Activated CD8-positive, alpha-beta memory T cell treated with anti-CD3 and anti-CD28 coated beads, Interleukin-2, amount 50 U/mL, for 1 hour (primary cell): ENCODE results near the gene SND1.

ENCODE experiments used
- DNase-seq: peaks from one replicate; pipeline ENCODE4 v3.0.0-alpha.2; 2020; ENCODE audit errors: extremely low read depth

SND1 gene

DNA sequence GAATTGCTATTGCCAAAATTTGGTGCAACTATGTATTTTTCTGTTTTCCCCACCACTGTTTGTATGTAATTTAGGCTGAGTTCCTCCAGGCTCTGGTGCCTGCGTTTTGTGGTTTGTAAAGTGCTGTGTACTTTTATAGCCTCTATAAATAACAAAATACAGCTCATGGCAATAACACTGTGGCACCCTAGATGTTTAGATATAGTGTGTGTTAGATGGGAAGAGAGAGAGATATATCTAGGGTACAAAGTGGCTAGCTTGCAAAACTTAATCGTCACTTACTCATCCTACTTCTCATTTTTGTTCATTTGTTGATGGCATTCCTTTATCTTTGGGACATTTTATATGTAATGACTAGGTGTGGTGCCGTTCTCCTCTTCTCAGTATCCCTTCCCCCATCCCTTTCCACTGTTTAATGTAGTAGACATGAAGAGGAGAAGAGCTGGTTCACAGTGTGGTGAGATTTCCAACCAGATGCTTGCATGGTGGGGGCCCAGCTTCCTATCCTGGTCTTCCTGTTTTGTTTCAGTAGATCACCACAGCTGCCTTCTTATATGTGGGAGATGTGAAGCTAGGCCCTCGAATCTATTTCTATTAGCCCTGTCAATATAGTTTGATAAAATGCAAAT lies 115.0 kb downstream of the SND1 start:
- DNase-seq: no peak

DNA sequence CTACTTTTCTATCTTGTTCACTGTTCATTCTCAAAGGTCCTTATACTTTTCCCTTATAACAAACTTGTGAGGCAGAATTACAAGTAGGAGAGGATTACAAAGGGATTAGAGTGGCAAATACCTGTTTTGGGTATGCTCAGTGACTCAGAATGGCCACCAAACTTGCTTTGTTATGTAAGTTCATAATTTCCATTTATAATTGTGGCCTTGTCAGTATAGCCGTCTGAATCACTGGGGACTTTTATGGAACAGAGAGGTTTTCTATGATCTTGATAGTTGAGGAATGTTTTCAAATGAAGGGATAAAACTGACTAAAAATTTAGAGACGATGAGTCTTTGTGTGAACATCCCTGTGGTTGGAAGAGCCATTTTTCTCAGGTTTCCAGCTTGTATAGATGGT lies 116.2 kb downstream of the SND1 start:
- DNase-seq: no peak

DNA sequence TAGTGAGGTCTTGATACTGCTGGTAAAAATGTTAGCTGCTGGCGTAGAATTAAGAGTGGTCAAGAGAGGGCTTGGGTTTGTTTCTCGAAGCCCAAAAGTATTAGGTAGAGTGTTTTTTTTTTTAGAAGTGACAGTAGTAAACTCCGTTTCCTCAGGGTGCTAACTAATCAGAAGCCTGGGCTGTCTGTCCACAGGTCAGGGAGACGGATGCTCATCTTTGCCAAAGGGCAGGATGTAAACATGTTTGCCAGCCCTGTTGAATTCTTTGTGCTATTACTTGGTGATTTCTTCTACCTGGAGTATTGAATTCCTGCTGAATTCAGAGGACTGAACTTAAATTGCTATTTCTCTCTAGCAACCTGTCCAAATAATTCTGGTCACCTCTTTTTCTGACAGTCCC lies 117.1 kb downstream of the SND1 start:
- no peak for DNase-seq

DNA sequence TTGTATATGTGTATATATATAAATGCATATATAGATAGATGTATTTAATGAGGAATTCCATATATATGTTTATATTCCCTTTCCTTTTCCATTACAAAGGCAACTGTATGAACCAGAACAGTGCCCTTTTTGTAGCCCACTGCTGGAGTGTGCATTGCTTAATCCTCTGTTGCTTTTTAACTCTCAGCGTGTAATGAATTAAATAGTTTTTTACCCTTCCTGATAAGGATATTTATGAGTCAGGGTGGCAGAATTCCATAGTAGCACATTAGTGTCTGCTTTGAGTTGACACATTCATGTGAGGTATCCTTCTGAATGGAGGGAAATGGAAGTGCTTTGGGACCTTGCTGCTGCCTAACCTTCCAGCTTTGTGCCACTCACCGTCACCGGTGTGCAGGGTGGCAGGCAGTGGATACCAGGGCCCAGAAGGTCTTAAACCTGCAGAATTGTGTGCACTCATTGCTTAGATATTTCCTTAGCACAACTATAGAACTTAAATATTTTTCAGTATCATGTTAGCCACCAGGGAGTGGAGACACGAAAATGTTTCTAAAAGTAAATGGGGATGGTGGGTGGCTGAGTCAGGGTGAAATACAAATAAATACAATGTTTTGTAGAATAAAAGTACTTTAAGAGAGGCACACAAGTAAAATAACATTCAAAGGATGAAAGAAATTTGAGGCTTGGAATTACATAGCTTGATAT lies 117.9 kb downstream of the SND1 start:
- DNase-seq: no peak

DNA sequence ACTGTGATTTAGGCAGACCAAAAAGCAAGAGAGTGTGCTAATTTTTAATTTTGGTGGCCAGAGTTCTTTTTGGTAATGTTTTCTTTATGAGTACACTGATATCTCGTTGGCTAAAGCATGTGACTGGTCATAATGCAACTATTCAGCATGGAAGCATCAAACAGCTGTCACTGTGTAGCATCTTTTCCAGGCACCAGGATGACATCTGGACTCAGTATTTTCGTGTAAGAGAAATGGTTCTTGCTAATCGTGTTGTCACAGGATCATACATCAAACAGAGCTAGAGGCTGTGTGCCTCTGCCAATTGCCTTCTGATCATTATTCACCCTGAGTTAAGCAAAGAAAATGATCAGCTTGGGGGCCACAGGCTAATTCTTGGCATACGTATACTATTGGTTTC lies 118.9 kb downstream of the SND1 start:
- DNase-seq: no peak

DNA sequence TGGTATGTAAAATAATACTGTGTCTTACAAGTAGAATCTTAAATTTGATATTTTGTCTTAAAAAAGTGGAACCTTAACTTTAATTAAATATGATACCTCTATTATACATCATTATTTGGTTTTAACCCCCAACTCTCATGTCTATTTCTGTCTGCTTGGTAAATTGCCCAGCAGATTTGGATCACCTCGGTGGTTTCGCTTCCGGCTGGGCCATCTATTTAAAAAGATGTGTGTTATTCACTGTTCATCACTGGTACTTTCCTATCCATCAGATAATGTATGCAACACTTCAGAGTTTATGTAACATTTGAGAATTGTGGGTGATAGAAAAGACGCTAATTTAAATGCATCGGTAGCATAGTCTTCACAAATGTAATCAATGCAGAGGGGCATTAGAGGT lies 119.7 kb downstream of the SND1 start:
- no peak for DNase-seq

DNA sequence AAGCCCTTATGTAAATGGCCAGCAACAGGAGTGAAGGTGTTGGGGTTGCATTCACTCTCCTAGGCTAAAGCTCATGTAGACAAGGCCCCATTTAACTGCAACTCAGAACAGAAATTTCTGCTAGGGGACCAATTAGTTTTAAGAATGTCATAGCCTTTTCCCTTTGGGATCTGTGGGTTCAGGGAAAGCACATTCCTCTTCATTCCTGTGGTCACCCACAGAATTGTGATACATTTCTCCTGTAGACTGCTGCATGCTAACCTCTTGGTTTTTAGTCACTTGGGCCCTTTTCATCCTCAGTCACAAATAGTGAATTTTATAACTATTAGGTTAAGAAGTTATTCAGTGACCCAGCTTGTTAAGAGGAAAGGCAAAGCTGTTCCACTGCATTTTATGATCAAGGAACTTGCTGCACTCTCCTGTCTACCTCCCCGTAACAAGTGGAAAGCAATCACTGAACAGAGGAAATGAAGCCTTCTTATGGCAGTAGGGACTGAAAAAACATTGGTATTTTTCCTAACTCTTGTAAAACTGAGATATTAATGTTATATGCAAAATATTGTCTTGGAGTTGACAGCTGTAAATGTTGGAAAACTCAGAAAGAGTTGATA lies 124.9 kb downstream of the SND1 start:
- no peak for DNase-seq

DNA sequence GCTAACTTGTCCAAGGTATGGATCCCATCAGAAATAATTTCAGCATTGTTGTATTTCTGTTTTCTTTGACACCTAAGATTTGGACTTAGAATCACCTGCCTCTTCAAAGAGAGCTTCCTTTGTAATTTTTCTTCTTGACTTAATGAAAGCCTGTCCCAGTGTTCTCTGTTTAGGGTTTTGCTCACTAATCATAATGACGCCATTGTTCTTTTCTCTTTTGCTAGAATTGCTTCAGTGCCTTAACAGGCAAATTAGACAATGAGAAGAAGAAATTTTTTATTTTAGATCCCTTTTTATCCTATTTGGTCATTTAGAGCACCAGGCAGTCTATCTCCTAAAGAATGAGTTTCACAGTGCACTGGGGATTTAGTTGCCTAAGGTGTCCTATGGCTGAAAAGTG lies 128.5 kb downstream of the SND1 start:
- no peak for DNase-seq

DNA sequence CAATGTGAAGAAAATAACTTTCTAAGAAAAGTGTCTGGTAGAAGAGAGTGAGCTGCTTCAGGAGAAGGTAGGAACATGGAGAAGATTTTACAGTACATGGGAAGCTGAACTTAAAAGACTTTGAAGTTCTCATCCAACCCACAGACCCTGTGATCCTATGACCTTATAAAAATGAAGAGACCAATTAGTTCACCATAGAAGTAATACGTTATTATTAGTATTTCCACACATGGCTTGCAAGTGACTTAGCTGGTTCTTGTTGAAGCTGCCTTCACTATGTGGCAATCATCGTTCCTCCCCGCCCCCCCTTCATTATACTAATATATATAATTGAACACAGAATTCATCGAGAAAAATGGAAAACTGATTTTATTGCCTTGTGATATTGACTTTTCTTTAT lies 129.1 kb downstream of the SND1 start:
- no peak for DNase-seq

DNA sequence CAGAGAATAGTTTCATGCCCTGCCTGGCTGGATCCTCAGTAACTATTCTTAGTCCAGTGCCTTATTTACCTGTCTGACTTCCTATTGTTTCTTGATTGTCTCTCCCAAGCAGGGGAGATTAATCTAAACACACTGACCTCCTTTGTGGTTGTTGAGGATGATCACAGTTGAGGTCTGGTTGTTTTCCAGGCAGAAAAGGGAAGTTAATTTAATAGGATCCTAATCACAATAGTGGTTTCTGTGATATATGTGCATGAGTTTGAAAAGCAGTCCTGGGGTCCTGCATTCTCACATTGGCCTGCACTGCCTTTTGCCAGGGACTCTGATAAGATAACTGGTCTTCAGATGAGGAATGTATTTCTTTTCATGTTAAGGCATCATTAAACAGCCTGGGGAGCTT lies 130.1 kb downstream of the SND1 start:
- no peak for DNase-seq

DNA sequence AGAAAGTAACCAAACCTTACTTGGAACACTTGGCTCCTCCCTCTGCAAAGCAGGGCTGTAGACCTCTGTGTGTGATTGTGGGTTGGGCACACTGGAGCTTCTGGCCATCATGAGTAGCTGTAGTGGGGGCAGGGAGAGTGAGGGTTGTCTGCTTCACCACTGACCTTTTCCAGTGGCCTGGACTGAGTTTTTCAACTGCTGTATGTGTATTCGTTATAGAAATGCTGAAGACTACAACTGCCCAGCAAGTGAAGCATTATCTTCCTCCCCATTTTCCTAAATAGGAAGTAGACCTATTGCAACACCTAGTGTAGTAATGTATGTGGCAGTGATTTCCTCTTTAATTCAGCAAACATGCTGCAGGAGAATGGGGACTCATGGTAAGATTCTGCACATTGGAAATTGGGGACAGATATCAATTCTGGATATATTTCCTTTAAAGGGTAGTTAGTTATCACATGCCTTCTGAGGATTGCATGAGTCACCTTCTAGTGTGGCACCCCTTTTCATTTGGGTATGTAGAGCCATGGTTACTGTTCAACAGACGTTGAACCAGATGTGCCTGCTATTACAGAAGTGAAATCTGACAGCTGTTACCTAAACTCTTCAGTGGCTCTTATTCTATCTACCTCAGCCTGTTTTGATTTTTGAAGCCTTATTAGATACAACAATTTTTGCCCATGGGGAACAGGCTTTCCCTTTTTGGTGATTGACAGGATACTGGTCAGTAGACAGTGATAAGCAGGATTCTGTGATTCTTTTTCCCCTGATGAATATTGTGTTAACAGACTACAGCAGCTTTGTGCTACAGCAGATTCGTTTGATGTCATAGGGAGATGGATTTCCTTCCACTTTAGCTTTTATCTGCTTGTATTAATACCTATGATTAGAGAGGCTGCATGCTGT lies 130.9 kb downstream of the SND1 start:
- no peak for DNase-seq

DNA sequence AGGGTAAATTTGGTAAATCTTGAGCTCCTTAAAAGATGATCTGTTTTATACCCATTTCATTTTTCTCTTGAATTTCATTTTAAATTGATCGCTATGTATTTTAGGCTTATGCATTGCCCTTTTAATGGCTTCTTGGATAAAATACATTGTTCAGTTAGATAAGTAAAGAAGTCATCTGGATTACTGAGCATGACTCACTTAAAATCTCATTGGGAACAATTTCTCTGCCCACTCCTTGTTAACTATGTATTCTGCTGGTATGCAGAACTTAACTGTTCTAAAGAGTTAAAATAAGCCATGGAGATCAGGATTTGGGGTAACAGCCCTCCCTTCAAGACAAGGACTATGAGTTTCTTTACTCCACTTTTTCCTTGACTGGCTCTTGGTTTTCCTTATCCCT lies 134.2 kb downstream of the SND1 start:
- DNase-seq: no peak

DNA sequence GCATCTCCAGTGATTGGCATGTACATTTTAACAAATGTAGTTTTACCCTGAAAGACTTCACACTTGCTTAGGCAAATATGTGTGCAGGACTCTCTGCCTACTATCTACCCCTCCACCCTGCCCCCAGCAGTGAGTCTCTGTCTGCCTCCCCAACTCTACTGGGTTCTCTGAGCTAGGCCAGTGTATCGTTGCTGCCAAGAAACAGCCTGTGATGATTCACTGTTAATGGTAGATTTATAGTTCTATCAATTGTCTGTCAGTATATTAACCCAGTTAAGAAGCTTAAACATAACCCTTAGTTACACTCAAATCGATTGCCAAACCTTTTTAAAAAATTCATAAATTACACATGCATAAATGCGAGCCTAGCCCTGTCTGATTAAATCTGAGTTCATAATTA lies 137.0 kb downstream of the SND1 start:
- no peak for DNase-seq

DNA sequence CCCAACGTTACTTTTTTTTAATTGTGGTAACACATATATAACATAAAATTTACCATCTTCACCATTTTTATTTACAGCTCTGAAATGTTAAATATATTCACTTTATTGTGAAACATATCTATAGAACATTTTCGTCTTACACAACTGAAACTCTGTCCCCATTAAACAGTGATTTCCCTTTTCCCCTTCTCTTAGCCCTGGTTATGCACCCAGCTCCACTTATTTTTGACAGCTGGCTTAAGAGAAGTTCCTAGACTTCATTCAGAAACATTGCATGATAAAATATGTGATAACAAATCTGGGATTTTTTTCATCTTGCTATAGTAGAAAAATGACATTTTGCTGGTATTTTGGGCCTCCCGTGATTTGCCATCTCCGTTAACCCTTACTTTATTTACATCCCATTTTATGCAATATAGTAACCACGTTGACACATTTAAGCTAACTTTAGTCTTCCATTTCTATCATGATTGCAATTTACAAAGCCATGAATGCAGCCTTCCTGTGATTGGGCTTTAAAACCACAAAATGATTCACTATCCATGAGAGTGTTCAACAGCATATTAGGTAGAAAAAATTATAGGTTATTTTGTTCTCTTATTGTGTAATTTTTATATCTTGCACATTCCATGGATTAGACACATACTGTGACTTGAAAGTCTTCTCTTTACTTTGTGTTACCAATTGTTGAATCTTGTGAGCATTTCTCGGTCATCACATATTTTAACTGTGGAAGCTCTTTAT lies 139.6 kb downstream of the SND1 start:
- DNase-seq: no peak

DNA sequence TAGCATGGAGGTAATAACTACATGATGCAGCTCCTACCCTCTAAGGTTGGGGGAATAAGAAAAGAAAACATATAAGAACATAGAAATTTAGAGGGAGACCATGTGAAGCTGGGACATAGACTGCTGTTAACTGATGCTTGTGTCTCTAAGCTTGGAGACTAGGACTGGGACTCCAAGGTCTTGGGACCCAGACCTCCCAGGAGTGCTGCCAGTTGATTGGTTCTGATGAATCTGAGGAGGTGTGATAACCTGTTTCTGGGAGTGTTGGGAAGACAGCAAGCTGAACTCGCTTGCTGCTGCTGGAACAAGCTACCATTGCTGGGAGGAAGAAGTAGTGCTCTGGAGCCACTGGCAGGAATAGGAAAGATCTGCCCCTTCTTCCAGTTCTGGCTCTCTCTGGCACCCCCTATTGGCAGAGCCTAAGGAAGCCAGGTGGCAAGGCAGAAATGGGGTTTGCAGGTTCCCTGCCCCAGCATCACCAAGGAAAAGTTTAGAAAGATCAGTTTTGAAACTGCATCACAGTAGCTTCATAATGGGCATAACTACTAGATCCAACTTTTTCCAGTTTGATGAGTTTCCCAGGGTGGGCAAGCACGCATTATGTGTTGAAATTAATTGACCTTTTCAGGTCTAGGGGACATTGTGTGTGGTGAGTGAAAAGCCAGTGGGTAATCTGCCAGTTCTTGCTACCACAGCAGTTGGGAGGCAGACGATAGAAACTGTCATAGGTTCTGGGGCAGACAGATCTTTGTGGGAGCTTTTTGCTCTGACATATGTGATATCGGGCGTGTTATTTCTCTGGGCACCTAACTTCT lies 140.7 kb downstream of the SND1 start:
- DNase-seq: no peak

DNA sequence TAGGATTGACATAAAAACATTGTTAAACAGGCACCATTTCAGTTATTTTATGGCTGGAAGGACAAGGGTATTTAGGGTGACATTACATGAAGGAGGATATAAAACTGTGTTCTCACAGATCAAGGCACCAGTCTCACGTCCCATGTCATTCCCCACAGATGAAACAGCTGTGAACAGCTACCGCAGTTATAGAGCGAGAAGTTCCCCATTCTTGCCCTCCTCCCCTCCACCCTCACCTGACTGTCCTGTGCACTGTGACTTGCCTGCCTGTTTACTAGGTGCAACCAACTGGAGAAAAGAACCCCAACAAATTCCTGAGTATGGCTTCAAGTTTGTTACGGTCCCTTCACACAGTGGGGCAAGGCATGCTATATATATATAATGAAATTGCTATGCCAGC lies 141.6 kb downstream of the SND1 start:
- DNase-seq: no peak

DNA sequence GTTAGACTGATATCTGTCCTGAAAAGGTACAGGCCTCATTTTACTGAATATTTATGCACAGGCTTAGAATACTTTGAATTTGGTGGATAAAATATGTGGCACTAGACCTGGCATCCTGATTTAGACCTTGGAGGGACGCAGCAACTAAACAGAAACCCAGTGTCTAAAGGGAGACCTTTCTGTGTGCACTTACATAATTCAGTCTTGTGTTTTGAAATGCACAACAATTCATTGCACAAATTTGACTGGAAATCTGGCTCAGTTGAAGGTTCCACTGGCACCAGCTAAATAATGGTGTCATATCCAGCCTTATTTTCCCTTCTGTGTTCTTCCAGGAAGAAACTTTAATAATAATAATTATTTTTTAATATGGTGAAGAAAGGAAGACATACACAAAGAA lies 142.1 kb downstream of the SND1 start:
- no peak for DNase-seq

DNA sequence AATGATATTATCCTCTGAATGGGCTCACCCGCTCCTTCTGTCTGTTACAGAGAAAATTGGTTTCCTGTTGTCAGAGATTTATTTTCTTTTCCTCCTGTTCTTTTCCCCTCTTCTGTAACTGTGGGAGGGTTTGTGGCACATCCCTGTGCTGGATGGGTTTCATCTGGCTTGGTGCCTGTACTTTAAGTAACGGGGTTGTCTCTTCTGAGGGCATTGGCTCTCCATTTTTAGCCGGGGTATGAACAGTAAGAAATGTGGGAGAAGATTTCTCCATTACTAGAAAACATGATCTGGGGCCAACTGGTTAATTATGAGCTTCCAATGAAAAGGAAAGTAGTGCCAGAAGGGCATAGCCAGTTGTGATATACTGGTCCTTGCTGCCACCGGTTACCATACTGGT lies 142.6 kb downstream of the SND1 start:
- DNase-seq: no peak

DNA sequence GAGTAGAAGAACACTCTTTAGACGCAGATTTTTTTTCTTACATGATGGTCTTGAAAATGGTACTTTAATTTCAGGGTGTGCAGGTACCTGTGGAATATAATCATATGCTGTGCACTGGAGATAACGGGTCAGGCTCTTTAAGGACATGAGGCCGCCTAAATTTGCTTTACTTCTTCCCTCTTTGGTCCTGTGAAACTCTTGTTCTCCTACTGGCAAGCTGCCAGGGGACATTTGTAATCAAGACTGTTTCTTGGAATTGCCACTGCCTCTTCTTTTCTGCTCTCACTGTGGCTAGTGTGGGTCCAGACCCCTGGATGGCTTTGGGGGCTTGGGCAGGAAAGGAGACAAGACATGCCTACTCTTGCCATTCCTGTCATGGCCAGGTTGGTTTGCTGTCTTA lies 146.0 kb downstream of the SND1 start:
- DNase-seq: no peak

DNA sequence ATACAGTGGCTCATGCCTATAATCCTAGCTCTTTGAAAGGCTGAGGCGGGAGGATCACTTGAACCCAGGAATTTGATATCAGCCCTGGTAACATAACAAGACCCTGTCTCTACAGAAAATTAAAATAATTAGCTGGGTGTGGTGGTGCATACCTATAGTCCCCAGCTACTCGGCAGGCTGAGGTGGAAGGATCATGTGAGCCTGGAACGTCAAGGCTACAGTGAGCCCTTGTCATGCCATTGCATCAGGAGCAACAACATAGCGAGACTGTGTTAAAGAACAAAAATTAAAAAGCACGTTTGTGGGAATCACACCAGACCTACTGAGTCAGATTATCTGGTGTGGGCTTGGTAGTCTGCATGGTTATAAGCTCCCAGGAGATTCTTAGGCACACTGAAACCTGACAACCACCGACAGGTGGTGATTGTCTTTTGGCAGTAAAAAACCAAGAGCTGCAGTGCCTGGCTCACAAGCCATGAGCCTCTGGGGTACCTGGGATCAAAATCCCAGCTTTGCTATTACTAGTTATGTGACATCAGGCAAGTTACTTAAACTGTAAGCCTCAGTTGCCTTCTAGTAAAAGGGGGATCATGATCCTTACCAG lies 146.9 kb downstream of the SND1 start:
- no peak for DNase-seq
